Astrocyte of the cerebellum (primary cell): ENCODE results near the gene SOX12.

Experiments used
- DNase-seq: peaks from one replicate; pipeline ENCODE4 v3.0.0-alpha.2; 2011; ENCODE audit warnings: low read depth
- H3K4me3 ChIP-seq: 2 replicates; pipeline ENCODE4 v1.5.1; 2011; ENCODE audit warnings: mild to moderate bottlenecking, low read depth, low read length, moderate library complexity
- in situ Hi-C: cut with HindIII; loops from 2 replicates; pipeline ENCODE4 v1.10.0; 2017; ENCODE audit warnings: low sequenced_read_pairs
- TF ChIP-seq, protein P1 (sequence below): IDR thresholded peaks from 2 replicates; pipeline ENCODE4 v1.5.1; 2012; ENCODE audit warnings: low read length, low read depth, moderate library complexity, mild to moderate bottlenecking; ENCODE audit errors: missing control alignments

The SOX12 gene

DNA sequence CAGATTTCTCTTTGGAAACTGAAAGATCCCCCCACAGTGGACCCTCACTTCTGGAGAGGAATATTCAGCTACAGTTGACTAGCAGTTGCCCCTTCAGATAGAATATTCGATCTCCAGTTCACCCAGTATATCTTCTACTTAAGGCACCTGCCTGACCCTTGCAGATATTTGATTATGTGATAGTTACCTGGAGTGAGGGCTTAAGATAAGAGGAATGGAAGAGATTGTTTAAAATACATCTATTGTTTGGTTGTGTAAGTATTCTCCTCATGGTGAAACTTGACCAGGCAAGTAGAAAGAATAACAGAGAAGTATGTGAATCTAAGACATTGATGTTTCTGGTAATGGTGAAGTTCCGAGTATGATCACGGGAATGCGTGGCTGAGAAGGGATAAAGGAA is 29.5 kb upstream of the SOX12 start:
- in situ Hi-C loops, result no loop called here
- H3K4me3 ChIP-seq, result no peak overlapping the region
- no peak for DNase-seq
- TF ChIP-seq, protein P1, sequence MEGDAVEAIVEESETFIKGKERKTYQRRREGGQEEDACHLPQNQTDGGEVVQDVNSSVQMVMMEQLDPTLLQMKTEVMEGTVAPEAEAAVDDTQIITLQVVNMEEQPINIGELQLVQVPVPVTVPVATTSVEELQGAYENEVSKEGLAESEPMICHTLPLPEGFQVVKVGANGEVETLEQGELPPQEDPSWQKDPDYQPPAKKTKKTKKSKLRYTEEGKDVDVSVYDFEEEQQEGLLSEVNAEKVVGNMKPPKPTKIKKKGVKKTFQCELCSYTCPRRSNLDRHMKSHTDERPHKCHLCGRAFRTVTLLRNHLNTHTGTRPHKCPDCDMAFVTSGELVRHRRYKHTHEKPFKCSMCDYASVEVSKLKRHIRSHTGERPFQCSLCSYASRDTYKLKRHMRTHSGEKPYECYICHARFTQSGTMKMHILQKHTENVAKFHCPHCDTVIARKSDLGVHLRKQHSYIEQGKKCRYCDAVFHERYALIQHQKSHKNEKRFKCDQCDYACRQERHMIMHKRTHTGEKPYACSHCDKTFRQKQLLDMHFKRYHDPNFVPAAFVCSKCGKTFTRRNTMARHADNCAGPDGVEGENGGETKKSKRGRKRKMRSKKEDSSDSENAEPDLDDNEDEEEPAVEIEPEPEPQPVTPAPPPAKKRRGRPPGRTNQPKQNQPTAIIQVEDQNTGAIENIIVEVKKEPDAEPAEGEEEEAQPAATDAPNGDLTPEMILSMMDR, result no peak

DNA sequence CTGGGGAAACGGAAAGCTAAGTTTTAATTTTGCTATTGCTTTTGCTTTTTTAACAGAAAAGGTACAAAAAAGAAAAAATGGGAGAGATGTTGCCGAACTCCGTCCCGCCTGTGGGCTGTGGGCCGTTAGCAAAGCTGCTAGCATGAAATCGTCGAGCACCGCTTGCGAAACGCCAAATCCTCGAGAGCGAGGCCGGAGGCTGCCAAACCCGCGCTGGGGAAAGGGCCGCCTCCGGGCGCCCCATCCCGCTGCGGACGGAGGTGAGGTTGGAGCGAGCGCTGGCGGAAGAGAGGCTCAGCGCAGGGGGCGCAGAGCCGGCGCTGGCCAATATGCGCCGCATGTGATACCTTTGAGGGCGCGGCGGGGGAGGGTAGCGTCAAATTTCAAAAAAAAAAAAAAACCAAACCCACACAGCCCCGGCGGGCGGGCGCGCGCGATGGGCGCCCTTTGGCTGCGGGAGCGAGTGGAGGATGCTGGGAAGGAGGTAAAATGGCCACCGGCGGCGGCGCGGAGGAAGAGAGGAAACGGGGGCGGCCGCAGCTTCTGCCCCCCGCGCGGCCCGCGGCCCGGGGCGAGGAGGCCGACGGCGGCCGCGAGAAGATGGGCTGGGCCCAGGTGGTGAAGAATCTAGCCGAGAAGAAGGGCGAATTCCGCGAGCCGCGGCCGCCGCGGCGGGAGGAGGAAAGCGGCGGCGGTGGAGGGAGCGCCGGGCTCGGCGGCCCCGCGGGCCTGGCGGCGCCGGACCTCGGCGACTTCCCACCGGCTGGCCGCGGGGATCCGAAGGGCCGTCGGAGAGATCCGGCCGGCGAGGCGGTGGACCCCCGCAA is 28.0 kb upstream of the SOX12 start, which contains the start of gene ZCCHC3:
Gene ZCCHC3 (plus strand): TSS at position 473 of the 827 bp plus-strand sequence. CDS start 17 bp downstream, at position 490.
- TF ChIP-seq, protein P1, result peak; percentile 11
- in situ Hi-C loops, result no loop called here
- peak within 1 kb of the TSS; percentile 96 for H3K4me3 ChIP-seq
- DNase-seq, result peak; percentile 89

DNA sequence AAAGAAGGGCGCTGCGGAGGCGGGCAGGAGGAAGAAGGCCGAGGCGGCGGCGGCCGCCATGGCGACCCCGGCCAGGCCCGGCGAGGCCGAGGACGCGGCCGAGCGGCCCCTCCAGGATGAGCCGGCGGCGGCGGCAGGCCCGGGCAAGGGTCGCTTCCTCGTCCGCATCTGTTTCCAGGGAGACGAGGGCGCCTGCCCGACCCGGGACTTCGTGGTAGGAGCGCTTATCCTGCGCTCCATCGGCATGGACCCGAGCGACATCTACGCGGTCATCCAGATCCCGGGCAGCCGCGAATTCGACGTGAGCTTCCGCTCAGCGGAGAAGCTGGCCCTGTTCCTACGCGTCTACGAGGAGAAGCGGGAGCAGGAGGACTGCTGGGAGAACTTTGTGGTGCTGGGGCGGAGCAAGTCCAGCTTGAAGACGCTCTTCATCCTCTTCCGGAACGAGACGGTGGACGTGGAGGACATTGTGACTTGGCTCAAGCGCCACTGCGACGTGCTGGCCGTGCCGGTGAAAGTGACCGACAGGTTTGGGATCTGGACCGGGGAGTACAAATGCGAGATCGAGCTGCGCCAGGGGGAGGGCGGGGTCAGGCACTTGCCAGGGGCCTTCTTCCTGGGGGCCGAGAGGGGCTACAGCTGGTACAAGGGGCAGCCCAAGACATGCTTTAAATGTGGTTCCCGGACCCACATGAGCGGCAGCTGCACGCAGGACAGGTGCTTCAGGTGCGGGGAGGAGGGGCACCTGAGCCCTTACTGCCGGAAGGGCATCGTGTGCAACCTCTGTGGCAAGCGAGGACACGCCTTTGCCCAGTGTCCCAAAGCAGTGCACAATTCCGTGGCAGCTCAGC is 27.2 kb upstream of the SOX12 start:
- in situ Hi-C loops, result no loop called here
- peak overlapping the region; percentile 96 for H3K4me3 ChIP-seq
- no peak for DNase-seq
- TF ChIP-seq, protein P1, result no peak

DNA sequence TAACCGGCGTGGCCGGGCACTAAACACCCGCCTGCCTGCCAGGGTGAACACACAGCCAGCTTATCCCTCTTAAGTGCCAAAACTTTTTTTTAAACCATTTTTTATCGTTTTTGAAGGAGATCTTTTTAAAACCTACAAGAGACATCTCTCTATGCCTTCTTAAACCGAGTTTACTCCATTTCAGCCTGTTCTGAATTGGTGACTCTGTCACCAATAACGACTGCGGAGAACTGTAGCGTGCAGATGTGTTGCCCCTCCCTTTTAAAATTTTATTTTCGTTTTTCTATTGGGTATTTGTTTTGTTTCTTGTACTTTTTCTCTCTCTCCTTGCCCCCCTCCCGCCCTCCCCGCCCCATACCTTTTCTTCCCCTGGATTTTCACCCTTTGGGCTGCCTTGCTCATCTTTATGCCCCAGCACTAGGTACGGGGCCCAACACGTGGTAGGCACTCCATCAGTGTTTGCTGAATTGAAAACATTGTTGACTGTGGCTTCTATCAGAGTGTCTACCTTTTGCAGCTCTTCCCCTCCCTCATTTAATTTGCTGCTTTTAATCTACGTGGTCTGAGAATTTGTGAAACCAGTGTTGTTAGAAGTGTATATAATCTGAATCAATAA is 26.5 kb upstream of the SOX12 start:
- no peak for DNase-seq
- TF ChIP-seq, protein P1, result no peak
- H3K4me3 ChIP-seq, result peak overlapping the region; percentile 96
- in situ Hi-C loops, result no loop called here

DNA sequence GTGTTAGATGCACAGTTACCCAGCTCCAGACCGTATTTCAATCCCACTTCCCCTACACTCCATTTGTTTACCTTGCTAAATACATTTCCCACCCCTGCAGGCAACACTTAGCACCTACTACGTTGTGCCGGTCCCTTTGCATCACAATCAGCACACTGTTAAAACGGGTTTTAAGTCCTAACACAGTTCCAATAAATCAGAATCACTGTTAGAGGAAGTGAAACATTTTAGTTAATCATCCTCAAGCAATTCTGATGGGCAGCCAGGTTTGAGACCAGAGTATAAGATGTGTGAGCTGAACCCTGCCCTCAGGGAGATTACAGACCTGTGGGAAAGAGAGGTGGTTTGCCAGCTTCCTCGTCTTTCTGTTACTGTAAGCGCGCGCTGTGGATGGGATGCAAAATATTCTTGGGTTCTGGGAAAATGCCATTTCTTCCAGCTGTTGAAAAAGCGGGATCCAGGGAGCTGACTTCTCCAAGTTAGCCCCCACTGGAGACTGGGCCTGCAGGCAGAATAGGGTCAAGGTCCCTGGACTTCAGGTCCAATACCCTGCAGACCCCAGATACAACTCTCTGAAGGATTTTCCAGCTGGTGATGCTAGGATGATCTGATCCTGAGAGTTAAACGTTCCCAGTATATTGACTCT is 24.9 kb upstream of the SOX12 start:
- TF ChIP-seq, protein P1, result no peak
- peak overlapping the region; percentile 96 for H3K4me3 ChIP-seq
- DNase-seq, result no peak
- in situ Hi-C loops, result no loop called here
